HEK293 (cell line): ENCODE data around the gene TAGLN.

Experiments
- CTCF ChIA-PET: fragments of 350-600 bp; formaldehyde crosslinking; extraction: SDS; loops from one replicate; lab custom pipeline; 2021; ENCODE audit warnings: antibody characterized with exemption; lab: Yijun Ruan, JAX
- POLR2A ChIA-PET: fragments of 300-600 bp; formaldehyde crosslinking; extraction: SDS; loops from one replicate; lab custom pipeline; 2020; ENCODE audit warnings: antibody characterized with exemption, inconsistent platforms; lab: Yijun Ruan, JAX
- H3K27ac ChIP-seq: fragments of 200-500 bp; sonication (Bioruptor generic); 2 replicates; pipeline ENCODE4 v1.5.1; 2014; ENCODE audit warnings: low read depth, low read length, control low read depth, inconsistent platforms; ENCODE audit errors: extremely low read depth
- H3K36me3 ChIP-seq, 2 experiments: fragments of 200-500 bp in 1 of 2; sonication (Bioruptor generic) in 1 of 2; 1 replicate in 1 of 2; 2 replicates in 1 of 2; pipeline ENCODE4 v1.5.1; 2014 to 2017; ENCODE audit warnings: inconsistent platforms in 2 of 2, low read length in 2 of 2; ENCODE audit not compliant: control insufficient read depth in 2 of 2, insufficient read depth in 1 of 2
- H3K4me1 ChIP-seq: fragments of 200-500 bp; sonication (Bioruptor generic); 2 replicates; pipeline ENCODE4 v1.5.1; 2014; ENCODE audit warnings: mild to moderate bottlenecking, low read length, inconsistent platforms; ENCODE audit not compliant: control insufficient read depth, insufficient read depth
- H3K4me3 ChIP-seq: 2 replicates; pipeline ENCODE4 v1.5.1; 2011; ENCODE audit warnings: low read depth, mild to moderate bottlenecking, control low read depth, low read length, moderate library complexity
- H3K9me3 ChIP-seq: fragments of 200-500 bp; sonication (Bioruptor generic); 2 replicates; pipeline ENCODE4 v1.5.1; 2014; ENCODE audit warnings: low read depth, low read length, inconsistent platforms; ENCODE audit not compliant: control insufficient read depth, insufficient read depth
- GLIS1 ChIP-seq: fragments of 450-650 bp; formaldehyde crosslinking; IDR thresholded peaks from 2 replicates; pipeline ENCODE4 v1.5.1; 2016; ENCODE audit warnings: missing biosample characterization, missing genetic modification characterization
- KLF16 ChIP-seq: fragments of 450-650 bp; formaldehyde crosslinking; IDR thresholded peaks from 2 replicates; pipeline ENCODE4 v1.5.1; 2017; ENCODE audit warnings: missing biosample characterization, missing genetic modification characterization
- RBAK ChIP-seq: fragments of 450-650 bp; formaldehyde crosslinking; IDR thresholded peaks from 2 replicates; pipeline ENCODE4 v1.5.1; 2016; ENCODE audit warnings: missing biosample characterization, missing genetic modification characterization
- ZNF112 ChIP-seq: fragments of 450-650 bp; formaldehyde crosslinking; IDR thresholded peaks from 2 replicates; pipeline ENCODE4 v1.5.0; 2017; ENCODE audit warnings: missing biosample characterization, missing genetic modification characterization
- ZNF239 ChIP-seq: fragments of 450-650 bp; formaldehyde crosslinking; IDR thresholded peaks from 2 replicates; pipeline ENCODE4 v1.5.1; 2016; ENCODE audit warnings: missing biosample characterization, missing genetic modification characterization
- ZNF324 ChIP-seq: fragments of 450-650 bp; formaldehyde crosslinking; IDR thresholded peaks from 2 replicates; pipeline ENCODE4 v1.5.1; 2016; ENCODE audit warnings: missing biosample characterization, missing genetic modification characterization
- ZNF362 ChIP-seq: fragments of 450-650 bp; formaldehyde crosslinking; IDR thresholded peaks from 2 replicates; pipeline ENCODE4 v1.5.1; 2016; ENCODE audit warnings: missing biosample characterization, missing genetic modification characterization
- ZNF473 ChIP-seq: fragments of 450-650 bp; formaldehyde crosslinking; IDR thresholded peaks from 2 replicates; pipeline ENCODE4 v1.5.1; 2017; ENCODE audit warnings: missing biosample characterization, missing genetic modification characterization
- ZNF530 ChIP-seq: fragments of 450-650 bp; formaldehyde crosslinking; IDR thresholded peaks from 2 replicates; pipeline ENCODE4 v1.5.1; 2016; ENCODE audit warnings: low read depth, missing biosample characterization, missing genetic modification characterization
- ZNF624 ChIP-seq: fragments of 450-650 bp; formaldehyde crosslinking; IDR thresholded peaks from 2 replicates; pipeline ENCODE4 v1.5.1; 2017; ENCODE audit warnings: missing biosample characterization, missing genetic modification characterization
- ZNF704 ChIP-seq: fragments of 450-650 bp; formaldehyde crosslinking; IDR thresholded peaks from 2 replicates; pipeline ENCODE4 v1.5.1; 2016; ENCODE audit warnings: missing biosample characterization, missing genetic modification characterization
- ZNF791 ChIP-seq: fragments of 450-650 bp; formaldehyde crosslinking; IDR thresholded peaks from 2 replicates; pipeline ENCODE4 v1.5.1; 2016; ENCODE audit warnings: missing biosample characterization, missing genetic modification characterization
- ZNF792 ChIP-seq: fragments of 450-650 bp; formaldehyde crosslinking; IDR thresholded peaks from 2 replicates; pipeline ENCODE4 v1.5.1; 2016; ENCODE audit warnings: missing biosample characterization, missing genetic modification characterization
- ZNF830 ChIP-seq: fragments of 450-650 bp; IDR thresholded peaks from 2 replicates; pipeline ENCODE4 v1.5.0; 2018; ENCODE audit warnings: missing biosample characterization, missing genetic modification characterization, low read depth, mild to moderate bottlenecking, moderate library complexity
- ZSCAN30 ChIP-seq: fragments of 450-650 bp; IDR thresholded peaks from 2 replicates; pipeline ENCODE4 v1.5.1; 2018; ENCODE audit warnings: missing biosample characterization, mild to moderate bottlenecking, missing genetic modification characterization, moderate library complexity

The TAGLN gene

GRCh38 chr11:117200813-117201657 is 1.9 kb downstream of the TAGLN start:
- ChIA-PET CTCF (interaction anchor here (0.8 to 1.3 kb wide), 2 partner anchors 19 to 26 kb away, joined by 3 to 4 read pairs; no protein-coding TSS in a partner anchor), POLR2A (interaction anchor here (1.1 kb wide), 1 partner anchor 23 kb away, joined by 3 read pairs; the partner anchor contains the start of gene SIDT2)
- TF ChIP-seq ZNF830 (tag by site-specific recombination) (no peak), ZNF473 (tag by site-specific recombination) (no peak), ZSCAN30 (tag by site-specific recombination) (no peak), ZNF704 (tag by site-specific recombination) (no peak), ZNF624 (tag by site-specific recombination) (no peak), ZNF530 (tag by site-specific recombination) (no peak), ZNF239 (tag by site-specific recombination) (no peak), GLIS1 (tag by site-specific recombination) (no peak)
- Histone ChIP-seq H3K27ac (no peak overlapping the region), H3K36me3 (peaks cover 0 to 24% of the 10 kb centered on the region in 2 experiments; a peak in 1 of 3 replicates), H3K9me3 (no peaks in the 10 kb centered on the region), H3K4me1 (no peaks in the 10 kb centered on the region), H3K4me3 (no peak overlapping the region)

GRCh38 chr11:117201658-117202305 is 2.6 kb downstream of the TAGLN start:
- CTCF ChIA-PET, result interaction anchor here (0.8 to 2.0 kb wide), 6 partner anchors 8 to 30 kb away, joined by 3 to 4 read pairs (median 4); partner anchors contain the start of gene PCSK7
- no peak overlapping the region for H3K4me3 ChIP-seq
- POLR2A ChIA-PET, result interaction anchor here (1.1 to 1.3 kb wide), 2 partner anchors 18 to 25 kb away, joined by 3 read pairs; no protein-coding TSS in a partner anchor
- TF ChIP-seq ZNF324 (tag by site-specific recombination) (no peak), RBAK (tag by site-specific recombination) (no peak), ZNF112 (tag by site-specific recombination) (no peak), KLF16 (tag by site-specific recombination) (no peak)
- H3K36me3 ChIP-seq, result peaks cover 0 to 23% of the 10 kb centered on the region in 2 experiments; a peak in 1 of 3 replicates
- no peak overlapping the region for H3K27ac ChIP-seq
- no peaks in the 10 kb centered on the region for H3K9me3 ChIP-seq
- no peaks in the 10 kb centered on the region for H3K4me1 ChIP-seq

- Histone ChIP-seq H3K36me3 (peaks cover 0 to 20% of the 10 kb centered on the region in 2 experiments; a peak in 1 of 3 replicates), H3K4me3 (no peak overlapping the region), H3K4me1 (no peaks in the 10 kb centered on the region), H3K27ac (no peak overlapping the region), H3K9me3 (no peaks in the 10 kb centered on the region)
- POLR2A ChIA-PET, result interaction anchor here (1.1 to 1.5 kb wide), 3 partner anchors 18 to 24 kb away, joined by 3 read pairs; no protein-coding TSS in a partner anchor
- CTCF ChIA-PET, result interaction anchor here (0.9 to 2.0 kb wide), 5 partner anchors 8 to 29 kb away, joined by 3 to 4 read pairs (median 4); partner anchors contain the start of gene PCSK7
- TF ChIP-seq ZNF791 (tag by site-specific recombination) (no peak), ZNF792 (tag by site-specific recombination) (no peak), ZNF362 (no peak)
These were observed 3.4 kb downstream of the TAGLN start for GRCh38 chr11:117202386-117203068.
